Glomerular visceral epithelial cell (primary cell): ENCODE results near the gene LYAR.

Experiments used
- DNase-seq: peaks from one replicate; pipeline ENCODE4 v3.0.0-alpha.2; 2016; ENCODE audit errors: extremely low spot score

Gene LYAR

DNA sequence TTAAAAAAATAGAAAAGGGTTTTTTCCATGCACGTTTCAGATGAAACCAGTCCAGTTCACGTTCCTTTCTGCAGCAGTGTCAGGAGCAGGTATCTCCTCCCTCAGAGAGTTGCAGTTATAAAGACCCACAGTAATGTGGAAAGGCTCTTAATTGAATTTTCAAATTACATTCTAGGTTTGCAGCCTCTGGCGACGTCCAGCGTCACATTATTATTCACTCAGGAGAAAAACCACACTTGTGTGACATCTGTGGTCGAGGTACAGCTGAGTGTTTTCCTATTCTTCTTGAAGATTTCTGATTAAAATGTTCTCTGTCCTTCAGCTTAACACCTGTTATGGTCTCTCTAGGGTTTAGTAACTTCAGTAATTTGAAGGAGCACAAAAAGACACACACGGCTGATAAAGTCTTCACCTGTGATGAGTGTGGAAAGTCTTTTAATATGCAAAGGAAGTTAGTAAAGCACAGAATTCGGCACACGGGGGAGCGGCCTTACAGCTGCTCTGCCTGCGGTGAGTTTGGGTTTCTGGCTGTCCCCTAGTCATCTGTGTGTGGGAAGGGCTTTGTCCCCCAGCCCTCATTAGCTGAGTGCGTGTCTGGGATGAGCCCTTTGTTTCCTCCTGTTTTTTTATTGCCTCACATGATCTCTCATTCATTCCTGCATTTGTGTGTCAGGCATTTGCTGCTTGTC lies 25.7 kb upstream of the LYAR start:
- no peak for DNase-seq

DNA sequence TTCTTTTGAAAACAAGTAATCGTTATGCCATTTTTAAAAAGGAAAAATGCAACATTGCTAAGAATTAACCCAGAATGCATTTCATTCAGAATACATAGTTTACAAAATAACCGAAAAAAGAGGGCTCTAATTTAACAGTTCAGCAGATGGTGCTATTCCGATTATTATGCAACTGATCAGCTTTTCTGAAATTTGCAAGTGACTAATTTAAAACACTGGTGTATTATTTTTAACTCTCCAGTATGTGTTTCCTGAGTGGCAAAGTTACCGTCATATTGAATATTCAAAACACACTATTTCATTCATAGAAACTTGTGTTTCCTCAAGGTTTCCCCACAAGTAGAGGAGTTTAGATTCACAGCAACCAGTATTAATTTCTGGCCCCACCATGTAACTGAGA lies 21.2 kb upstream of the LYAR start:
- DNase-seq: no peak

DNA sequence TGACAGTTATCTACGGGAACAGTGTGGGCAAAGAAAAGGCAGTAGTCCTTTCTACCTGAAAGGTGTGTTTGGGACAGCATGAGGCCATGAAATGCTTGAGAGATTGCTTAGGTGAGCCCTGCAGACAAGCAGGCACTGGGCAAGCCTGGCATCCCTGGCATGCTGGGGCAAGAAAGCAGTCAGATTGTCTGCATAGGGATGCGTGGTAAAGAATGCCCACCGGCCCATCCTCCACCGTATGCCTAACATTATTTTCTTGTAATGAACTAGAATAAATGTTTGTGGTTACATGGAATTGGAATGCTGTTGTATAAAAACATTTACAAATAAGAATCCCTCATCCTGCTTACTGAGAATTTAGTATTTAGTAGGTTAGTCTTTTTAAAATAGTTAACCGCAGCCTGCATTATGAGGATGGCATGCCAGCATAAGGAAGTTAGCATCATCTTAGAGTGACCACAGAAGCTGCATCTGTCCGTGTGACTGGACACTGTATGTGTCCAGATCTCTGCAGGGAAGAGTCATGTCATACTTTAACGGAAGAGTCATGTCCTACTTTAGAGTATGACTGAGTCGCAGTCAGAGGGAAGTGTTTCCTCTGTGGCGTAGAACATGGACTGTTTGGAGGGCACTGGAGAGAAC lies 19.0 kb upstream of the LYAR start:
- DNase-seq: peak; percentile 81

DNA sequence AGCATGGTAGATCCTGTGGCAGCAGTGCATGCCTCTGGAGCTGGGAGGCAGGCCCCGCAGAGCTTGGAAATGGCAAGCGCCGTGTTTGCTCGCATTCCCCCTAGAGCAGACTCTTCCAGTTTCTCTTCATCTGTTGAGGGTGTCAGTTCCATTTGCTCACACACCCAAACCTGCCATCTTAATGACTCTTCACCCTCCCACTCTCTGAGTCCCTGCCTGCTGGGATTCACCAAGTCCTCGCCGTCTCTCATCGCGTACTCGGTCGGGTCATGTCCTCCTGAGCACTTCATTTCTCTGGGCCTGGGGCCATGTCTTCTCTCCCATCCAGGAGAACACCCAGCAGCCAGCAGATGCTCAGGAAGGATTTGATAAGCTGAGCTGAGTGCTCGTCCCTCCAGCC lies 17.0 kb upstream of the LYAR start:
- no peak for DNase-seq

DNA sequence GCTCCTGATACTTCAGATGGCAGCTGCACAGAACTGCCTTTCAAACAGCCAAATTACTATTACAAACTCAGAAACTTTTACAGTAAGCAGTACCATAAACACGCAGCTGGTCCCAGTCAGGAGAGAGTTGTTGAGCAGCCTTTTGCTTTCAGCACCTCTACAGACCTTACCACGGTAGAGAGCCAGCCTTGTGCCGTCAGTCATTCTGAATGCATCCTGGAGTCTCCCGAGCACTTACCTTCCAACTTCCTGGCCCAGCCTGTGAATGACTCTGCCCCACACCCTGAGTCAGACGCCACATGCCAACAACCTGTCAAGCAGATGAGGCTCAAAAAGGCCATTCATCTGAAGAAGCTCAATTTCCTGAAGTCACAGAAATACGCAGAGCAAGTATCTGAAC lies 12.5 kb upstream of the LYAR start:
- no peak for DNase-seq

DNA sequence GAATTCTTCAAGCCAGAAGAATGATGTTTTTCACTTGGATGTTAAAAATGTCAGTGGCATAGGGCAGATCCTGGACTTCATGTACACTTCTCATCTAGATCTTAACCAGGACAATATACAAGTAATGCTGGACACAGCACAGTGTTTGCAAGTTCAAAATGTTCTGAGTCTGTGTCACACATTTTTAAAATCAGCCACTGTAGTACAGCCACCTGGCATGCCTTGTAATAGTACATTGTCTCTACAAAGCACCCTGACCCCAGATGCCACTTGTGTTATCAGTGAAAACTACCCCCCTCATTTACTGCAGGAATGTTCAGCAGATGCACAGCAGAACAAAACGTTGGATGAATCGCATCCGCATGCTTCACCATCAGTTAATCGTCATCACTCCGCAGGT lies 12.0 kb upstream of the LYAR start:
- no peak for DNase-seq

DNA sequence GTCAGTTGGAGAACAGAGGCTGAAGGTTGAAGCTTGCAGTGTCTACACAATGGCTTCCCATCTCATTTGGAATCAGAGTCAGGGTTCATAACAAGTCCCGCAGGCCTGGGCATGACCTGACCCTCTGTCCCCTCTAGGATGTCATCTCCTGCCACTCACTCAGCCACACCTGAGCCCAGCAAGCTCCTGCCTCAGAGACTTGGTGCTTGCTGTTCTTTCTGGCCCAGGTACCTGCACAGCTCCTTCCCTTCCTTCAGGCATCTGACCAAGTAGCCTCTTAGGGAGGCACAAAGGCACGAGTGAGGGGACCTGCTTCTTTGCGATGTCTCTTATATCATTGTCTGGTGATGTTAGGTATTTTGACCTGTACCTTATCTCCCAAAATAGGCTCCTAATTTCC lies 9.1 kb upstream of the LYAR start:
- no peak for DNase-seq

DNA sequence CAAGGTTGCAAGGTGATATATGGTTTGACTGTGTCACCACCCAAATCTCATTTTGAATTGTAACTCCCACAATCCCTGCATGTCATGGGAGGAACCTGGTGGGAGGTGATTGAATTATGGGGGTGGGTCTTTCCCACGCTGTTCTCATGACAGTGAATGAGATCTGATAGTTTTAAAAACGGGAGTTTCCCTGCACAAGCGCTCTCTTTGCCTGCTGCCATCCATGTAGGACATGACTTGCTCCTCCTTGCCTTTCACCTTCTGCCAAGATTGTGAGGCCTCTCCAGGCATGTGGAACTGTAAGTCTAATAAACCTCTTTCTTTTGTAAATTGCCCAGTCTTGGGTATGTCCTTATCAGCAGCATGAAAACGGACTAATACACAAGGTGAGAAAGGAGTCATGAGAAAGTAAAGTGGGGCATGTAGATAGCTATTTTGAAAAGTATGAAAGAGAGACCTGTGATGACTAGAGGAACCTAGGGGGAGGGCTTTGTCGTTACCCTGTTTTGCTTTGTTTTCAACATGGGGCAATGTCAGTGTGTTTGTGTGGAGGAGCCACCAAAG lies 6.4 kb upstream of the LYAR start:
- no peak for DNase-seq

DNA sequence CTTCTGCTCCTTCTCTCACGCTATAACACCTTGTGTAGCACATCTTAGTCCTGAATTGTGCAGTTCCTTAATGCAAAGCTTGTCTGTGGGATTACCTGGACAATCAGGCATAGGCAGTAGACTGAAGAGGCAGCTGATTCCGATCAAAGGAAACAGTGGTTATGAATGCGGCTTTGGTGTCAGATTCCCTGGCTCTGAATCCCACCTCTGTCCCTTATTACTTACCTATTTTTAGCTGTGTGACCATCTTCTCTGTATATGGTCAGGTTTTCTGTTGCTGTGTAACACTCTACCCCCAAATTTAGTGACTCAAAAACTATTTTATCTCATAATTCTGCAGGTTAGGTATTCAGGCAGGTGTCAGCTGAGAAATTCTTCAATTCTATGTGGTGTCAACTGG lies 3.3 kb upstream of the LYAR start:
- no peak for DNase-seq

DNA sequence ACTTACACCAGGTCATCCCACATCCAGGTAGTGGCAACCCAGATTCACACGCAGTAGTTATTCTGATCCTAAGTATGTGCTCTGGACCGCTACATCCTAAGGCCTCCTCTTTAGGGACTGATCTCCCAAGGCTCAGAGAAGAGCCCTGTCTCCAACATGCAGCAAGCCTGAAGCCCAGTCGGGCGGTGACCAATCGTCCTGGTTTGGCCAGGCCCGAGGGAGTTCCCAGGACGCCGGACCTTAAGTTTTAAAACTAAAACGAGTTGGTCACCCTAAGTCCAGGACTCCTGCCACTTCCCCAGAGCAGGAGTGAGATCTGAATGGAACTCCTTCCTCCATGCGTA lies 385 bp downstream of the LYAR start:
- no peak for DNase-seq

DNA sequence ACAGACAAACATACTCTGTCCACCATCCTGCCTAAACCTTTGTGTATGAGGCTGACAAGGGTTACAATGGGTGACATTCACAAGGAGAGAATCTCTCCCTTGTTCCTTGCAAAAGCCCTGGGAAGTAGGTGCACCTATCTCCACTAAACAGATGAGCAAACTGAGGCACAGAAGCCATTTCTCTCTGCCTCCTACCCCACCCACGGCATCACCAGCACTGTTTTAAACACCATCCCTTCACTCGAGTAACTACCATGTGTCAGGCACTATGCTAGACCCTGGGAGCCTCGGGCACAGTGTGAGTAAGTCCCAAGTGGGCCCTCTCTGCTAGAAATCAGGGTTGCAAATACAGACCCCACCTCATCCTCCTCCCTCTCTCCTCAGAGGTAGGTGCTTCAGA lies 899 bp downstream of the LYAR start:
- no peak for DNase-seq

DNA sequence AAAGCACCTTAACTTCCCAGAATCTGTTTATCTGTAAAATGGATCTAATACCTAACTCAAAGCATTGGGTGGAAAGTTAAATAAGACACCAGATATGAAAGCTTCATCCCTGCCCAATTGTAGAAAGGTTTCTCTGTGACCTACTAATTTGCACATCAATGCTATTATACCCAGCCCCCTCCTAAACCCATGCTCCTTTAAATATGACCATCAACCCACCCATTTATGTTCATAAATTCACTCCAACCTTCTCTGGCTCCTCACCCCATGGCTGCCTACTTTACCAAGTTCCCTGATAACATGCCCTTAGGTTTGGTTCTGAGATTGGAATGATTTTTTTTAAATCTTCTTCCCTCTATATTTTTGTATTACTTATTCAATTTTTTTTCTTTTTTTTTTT lies 1.9 kb downstream of the LYAR start:
- DNase-seq: no peak

DNA sequence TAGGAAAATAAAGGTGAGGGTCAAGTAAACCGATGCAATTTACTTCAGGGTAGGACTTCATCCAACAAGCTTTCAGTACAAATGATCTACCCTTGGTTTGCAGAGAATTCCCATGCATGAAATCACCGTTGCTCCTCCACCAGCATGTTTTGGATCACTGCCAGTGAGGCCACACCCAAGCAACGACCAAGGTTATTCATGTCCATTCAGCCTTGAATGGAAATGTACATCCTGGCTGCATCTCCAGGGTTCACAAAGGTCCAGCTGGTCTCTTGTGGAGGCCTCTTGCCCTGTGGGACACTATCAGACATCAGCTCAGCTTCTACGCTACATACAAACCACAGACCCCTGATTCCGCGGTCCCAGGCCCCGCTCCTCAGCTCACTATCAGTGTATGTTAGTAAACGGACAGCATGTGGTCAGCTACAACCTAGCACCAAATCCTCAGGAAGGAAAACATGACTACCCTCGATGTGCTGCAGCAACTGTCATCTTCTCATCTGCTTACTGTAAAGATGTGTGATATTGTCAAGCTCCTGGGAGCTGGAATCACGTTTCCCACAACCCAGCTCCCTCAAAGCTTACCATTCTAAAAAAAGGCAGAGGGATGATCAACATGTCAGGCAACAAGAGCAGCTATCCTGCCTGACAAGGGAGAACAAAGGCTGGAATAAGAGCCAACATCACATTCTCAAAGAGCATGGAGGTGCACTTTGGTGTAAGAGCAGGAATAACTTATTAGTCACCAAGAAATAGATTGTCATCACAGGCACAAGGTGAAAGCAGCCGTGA lies 4.9 kb downstream of the LYAR start:
- DNase-seq: peak; percentile 56

DNA sequence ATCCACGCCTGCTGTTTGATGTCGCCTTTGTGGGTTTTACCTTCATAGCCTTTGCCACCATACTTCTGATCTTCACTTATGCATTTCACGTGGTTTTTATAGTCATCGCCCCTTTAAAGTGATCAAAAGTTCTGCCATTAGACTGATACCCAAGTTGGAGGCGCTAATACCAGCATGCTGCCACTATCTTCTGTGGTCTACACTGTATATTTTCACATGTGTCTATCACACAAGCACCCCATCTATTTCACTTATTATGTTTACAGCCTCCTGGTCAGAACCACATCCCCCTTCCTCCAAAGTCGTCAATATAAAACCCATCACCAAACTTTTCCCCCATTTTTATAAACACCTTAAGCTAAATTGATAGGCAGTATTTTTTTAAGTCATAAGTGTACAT lies 8.2 kb downstream of the LYAR start:
- no peak for DNase-seq

DNA sequence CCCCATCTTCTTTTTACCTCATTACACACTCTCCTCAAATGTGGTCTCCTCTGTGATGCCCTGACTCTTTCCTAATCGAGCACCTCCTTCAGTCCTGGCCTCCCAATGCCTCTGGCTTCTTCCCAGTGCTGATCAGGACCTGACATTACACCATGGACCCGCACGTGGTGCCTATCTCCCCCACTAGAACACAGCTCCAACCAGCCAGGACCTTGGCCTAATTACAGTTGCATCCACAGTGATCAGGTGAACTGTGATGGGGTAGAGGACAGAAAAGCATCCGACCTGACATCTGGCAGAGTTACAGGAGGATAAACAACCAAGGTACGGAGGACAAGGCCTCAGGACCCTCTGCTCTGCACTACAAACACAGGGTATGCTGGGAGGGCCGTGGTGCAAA lies 12.4 kb downstream of the LYAR start:
- no peak for DNase-seq

DNA sequence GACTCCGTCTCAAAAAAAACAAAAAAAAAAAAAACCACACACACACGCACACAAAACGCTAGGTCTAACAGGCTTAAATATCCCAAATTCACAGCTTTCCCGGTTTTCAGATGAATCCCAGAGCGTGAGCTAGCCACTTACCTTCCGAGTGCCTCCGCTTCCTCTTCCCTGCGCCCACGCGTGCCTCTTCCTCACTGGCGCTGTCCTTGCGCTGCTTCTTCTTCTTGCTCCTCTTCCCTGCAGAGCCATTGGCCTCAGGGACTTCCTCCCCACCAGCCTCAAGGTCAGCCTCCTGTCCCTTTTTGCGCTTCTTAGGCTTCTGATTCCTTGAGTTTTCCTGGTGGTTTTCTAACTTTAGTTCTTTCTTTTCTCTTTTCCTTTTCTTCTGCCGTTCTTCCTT lies 15.7 kb downstream of the LYAR start:
- no peak for DNase-seq

DNA sequence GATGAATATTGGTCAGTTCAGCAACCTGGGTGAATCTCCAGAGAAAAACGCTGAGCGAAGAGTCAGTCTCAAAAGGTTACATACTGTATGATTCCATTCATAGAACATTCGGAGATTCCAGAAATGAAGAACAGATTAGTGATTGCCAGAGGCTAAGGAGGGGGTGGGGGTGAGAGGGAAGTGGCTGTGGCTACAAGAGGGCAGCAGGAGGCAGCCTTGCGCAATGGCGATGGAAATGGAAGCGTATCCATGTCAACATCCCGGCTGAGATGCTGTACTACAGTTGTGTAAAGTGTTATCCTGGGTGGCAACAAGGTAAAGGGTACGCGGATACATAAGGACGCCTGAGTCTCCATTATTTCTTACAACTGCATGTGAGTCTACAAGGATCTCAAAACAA lies 18.0 kb downstream of the LYAR start:
- DNase-seq: no peak

DNA sequence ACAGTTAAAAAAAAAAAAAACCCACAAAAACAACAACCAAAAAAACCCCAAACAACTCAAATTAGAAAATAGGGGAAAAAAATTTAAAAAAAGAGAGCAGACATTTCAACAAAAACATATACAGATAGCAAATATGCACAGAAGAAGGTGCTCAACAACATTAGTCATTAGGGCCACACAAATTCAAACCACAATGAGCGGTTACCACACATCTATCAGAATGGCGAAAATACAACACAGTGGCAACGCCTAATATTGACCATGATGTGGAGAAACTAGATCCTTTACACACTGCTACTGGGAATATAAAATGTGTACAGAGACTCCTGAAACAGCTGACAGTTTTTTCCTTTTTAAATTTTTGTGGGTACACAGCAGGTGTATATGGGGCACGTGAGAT lies 19.4 kb downstream of the LYAR start:
- DNase-seq: no peak

DNA sequence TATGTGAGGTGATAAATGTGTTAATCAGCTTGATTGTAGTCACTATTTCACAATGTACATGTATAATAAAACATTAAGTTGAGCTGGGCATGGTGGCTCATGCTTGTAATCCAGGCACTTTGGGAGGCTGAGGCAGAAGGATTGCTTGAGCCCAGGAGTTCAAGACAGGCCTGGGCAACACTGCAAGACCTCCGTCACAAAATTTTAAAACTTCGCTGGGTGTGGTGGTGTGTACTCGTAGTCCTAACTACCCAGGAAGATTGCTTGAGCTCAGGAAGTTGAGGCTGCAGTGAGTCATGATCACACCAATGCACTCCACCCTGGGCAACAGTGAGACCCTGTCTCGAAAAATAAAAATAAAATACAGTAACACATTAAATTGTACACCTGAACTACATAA lies 20.1 kb downstream of the LYAR start:
- no peak for DNase-seq

DNA sequence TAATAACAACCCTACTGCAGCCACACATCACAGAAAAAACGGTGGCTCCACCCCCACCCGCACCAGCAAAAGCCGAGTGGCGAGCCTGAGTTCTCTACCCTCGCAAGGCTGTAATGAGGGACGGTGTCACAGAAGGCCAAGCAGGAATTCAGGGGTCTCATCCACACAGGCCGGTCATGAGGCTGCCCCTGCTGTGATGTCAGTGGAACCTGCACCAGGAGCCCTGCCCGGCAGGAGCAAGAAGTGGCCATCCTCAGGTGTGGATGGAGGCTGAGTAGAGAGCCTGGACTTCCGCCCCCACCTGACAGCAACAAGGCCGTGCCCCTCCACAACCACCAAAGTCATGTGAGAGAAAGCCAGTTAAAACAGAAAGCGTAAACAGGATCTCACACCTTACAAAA lies 20.6 kb downstream of the LYAR start:
- no peak for DNase-seq

DNA sequence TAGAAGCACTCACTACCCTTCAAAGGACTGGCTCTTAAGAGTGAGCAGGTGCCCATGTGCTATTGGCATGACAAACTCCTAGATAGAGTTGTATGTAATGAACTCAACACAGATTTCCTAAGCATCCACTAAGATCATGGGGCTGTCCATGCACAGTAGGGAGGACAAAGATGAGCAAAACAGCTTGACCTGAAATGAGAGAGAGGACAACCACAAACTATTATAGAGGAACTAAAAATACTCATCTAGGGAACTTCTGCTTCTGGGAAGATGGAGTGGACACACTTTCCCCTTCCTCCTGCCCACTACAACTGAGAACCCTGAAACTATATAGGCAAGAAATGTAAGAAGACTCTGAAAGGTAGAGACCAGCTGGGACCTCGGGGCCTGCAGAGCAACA lies 21.2 kb downstream of the LYAR start:
- no peak for DNase-seq

DNA sequence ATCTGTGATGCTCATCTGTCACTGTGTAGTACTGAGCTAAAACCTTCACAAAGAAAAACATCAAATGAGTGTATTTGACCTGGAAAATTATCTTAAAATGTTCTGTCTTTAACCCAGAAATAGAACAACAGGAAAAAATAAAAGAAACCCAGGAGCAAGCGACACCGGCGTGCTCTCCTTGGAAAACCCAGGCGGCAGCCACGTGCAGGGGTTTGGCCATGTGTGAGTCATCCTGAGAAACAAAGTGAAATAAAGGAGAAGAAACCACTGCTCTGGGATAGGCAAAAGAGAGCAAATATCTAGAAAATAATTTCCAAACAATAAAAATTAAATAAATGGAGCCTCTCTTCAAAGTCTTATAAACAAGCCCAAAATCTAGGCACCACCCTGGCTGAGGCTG lies 22.0 kb downstream of the LYAR start:
- DNase-seq: no peak

DNA sequence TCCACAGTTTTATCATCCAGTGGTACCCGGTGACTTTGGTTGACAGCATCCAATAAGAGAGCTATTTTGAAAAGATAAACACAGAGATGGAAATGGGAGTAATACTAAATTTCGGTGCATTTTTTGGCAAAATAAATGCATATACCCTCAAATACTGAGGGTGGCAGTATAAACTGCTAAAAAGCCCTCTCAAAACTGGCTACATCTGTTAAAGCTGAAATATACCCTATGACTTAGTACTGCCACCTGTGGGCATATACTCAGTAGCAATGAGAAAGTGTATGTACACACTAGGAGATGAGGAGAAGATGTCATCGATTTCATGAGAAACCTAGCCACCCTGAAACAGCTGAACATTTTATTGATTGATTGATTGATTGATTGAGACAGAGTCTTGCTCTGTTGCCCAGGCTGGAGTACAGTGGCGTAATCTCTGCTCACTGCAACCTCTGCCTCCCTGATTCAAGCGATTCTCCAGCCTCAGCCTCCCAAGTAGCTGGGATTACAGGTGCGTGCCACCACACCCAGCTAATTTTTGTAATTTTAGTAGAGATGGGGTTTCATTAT lies 29.7 kb downstream of the LYAR start:
- peak; percentile 64 for DNase-seq
